Measurements from ENCODE around the gene MPG.
"Not testable (repeated sequence)": the region's sequence is repeated elsewhere in the genome, so short reads cannot be mapped to it uniquely, and the experiment has no call there.

MPG gene

DNA sequence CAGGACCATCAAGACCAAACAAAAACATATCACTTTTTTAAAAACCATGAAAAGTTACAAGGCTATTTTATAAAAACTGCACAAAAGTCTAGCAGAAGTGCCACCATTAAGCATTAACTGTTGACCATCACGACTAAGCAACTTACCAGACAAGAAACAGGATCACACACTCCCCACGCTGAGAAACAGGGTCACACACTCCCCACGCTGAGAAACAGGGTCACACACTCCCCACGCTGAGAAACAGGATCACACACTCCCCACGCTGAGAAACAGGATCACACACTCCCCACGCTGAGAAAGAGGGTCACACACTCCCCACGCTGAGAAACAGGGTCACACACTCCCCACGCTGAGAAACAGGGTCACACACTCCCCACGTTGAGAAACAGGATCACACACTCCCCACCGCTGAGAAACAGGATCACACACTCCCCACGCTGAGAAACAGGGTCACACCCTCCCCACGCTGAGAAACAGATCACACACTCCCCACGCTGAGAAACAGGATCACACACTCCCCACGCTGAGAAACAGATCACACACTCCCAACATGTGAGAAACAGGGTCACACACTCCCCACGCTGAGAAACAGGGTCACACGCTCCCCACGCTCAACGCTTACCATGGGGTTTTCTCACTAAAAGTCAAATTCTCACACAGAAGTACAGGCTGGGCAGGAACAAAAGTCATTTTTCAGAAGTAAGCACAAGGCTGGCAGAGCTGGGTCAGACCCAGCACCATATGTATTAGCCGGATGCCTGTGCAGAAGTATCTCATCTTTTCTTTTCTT, 45.7 kb downstream of the MPG start:
- H3K27me3 ChIP-seq (ENCODE audit: control insufficient read depth in 2 of 2, insufficient read depth in 2 of 2, low read length in 2 of 2); H3K27ac ChIP-seq (ENCODE audit: low read depth in 2 of 2, low read length in 2 of 2); H3K4me3 ChIP-seq (ENCODE audit: low read length in 2 of 2); H3K36me3 ChIP-seq (ENCODE audit: control insufficient read depth in 2 of 2, insufficient read depth in 2 of 2, low read length in 2 of 2); H3K4me1 ChIP-seq (ENCODE audit: control insufficient read depth in 2 of 2, insufficient read depth in 2 of 2, low read length in 2 of 2); H3K9me3 ChIP-seq (ENCODE audit: control insufficient read depth in 2 of 2, low read length in 2 of 2); H3K9ac ChIP-seq (ENCODE audit: low read depth in 1 of 2, low read length in 2 of 2): not testable (repeated sequence)

DNA sequence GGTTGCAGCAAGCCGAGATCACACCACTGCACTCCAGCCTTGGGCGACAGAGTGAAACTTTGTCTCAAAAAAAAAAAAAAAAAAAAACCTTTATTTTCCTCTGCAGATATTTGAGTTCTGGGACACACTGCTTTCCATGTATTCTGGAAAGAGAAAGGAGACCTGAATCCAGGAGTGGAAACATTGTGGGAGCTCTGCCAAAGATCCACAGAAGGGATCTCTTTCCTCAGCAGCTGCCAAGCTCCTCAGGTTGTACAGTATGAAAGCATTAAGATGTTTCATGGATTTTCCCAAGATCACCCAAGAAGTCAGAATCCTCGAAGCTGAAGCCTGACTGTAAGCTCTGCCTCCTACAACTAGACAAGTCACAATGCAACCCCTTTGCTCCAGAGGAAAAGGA, 47.0 kb downstream of the MPG start:
- no peak overlapping the region for H3K27ac ChIP-seq (ENCODE audit: low read depth in 2 of 2, low read length in 2 of 2)
- no peaks in the 10 kb centered on the region for H3K27me3 ChIP-seq (ENCODE audit: control insufficient read depth in 2 of 2, insufficient read depth in 2 of 2, low read length in 2 of 2)
- H3K4me1 ChIP-seq (ENCODE audit: control insufficient read depth in 2 of 2, insufficient read depth in 2 of 2, low read length in 2 of 2) = no peaks in the 10 kb centered on the region
- no peaks in the 10 kb centered on the region for H3K9me3 ChIP-seq (ENCODE audit: control insufficient read depth in 2 of 2, low read length in 2 of 2)
- H3K36me3 ChIP-seq (ENCODE audit: control insufficient read depth in 2 of 2, insufficient read depth in 2 of 2, low read length in 2 of 2) = no peaks in the 10 kb centered on the region
- no peak overlapping the region for H3K9ac ChIP-seq (ENCODE audit: low read depth in 1 of 2, low read length in 2 of 2)
- no peak overlapping the region for H3K4me3 ChIP-seq (ENCODE audit: low read length in 2 of 2)

DNA sequence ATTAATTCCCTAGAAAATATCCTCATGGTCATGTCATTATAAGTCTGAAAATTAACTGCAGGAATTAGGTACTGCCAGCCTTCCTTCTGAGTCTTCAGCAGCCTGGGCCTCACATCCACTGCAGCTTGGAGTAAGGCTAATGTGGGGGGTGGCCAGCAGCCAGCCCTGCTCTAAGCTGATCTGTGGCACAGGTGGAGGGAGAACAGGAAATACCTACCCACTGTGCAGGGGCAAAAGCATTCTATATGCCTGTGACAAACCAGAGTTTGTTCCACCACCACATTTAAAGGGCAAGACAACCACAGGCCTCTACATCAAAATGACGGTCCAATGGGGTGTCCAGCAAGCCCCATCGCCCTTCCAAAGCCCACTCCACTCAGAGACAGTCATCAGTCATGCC, 51.0 kb downstream of the MPG start:
- Histone ChIP-seq H3K9ac (ENCODE audit: low read depth in 1 of 2, low read length in 2 of 2) (no peak overlapping the region), H3K27me3 (ENCODE audit: control insufficient read depth in 2 of 2, insufficient read depth in 2 of 2, low read length in 2 of 2) (no peaks in the 10 kb centered on the region), H3K27ac (ENCODE audit: low read depth in 2 of 2, low read length in 2 of 2) (no peak overlapping the region), H3K4me3 (ENCODE audit: low read length in 2 of 2) (no peak overlapping the region), H3K4me1 (ENCODE audit: control insufficient read depth in 2 of 2, insufficient read depth in 2 of 2, low read length in 2 of 2) (no peaks in the 10 kb centered on the region), H3K9me3 (ENCODE audit: control insufficient read depth in 2 of 2, low read length in 2 of 2) (no peaks in the 10 kb centered on the region), H3K36me3 (ENCODE audit: control insufficient read depth in 2 of 2, insufficient read depth in 2 of 2, low read length in 2 of 2) (no peaks in the 10 kb centered on the region)

DNA sequence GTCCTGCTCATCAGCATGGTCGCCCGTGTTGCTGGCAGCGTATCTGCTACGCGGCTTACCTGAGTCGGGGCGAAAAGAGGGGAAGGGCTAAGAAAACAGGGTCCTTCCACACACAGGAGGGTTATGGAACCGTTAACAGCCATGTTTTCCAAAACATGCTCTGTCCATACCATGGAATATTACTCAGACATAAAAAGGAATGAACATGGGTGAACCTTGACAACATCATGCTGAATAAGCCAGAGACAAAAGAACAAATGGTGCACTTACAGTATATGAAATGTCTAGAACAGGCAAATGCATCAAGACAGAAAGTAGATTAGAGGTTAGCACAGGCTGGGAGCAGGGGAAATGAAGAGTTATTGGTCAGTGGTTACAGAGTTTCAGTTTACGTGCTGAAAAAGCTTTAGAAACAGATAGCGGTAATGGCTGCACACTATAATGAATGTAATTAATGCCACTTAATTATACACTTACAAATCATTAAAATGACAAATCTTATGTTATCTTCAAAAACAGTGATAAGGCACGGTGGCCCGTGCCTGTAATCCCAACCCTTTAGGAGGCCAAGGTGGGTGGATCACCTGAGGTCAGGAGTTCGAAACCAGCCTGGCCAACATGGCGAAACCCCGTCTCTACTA, 52.6 kb downstream of the MPG start:
- H3K36me3 ChIP-seq (ENCODE audit: control insufficient read depth in 2 of 2, insufficient read depth in 2 of 2, low read length in 2 of 2) = no peaks in the 10 kb centered on the region
- H3K9me3 ChIP-seq (ENCODE audit: control insufficient read depth in 2 of 2, low read length in 2 of 2) = no peaks in the 10 kb centered on the region
- no peak overlapping the region for H3K27ac ChIP-seq (ENCODE audit: low read depth in 2 of 2, low read length in 2 of 2)
- no peaks in the 10 kb centered on the region for H3K27me3 ChIP-seq (ENCODE audit: control insufficient read depth in 2 of 2, insufficient read depth in 2 of 2, low read length in 2 of 2)
- H3K4me1 ChIP-seq (ENCODE audit: control insufficient read depth in 2 of 2, insufficient read depth in 2 of 2, low read length in 2 of 2) = no peaks in the 10 kb centered on the region
- H3K4me3 ChIP-seq (ENCODE audit: low read length in 2 of 2) = no peak overlapping the region
- no peak overlapping the region for H3K9ac ChIP-seq (ENCODE audit: low read depth in 1 of 2, low read length in 2 of 2)

DNA sequence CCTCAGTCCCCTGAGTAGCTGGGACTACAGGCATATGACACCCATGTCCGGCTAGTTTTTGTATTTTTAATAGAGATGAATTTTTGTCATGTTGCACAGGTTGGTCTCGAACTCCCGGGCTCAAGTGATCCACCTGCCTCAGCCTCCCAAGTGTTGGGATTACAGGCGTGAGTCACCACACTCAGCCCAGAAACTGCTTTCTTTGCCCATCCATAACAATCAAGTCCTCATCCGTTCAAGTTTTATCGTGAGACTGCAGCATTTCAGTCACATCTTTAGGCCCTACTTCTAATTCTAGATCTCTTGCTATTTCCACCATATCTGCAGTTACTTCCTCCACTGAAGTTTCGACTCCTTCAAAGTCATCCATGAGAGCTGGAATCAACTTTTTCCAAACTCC, 54.1 kb downstream of the MPG start:
- no peaks in the 10 kb centered on the region for H3K4me1 ChIP-seq (ENCODE audit: control insufficient read depth in 2 of 2, insufficient read depth in 2 of 2, low read length in 2 of 2)
- H3K27ac ChIP-seq (ENCODE audit: low read depth in 2 of 2, low read length in 2 of 2) = no peak overlapping the region
- H3K27me3 ChIP-seq (ENCODE audit: control insufficient read depth in 2 of 2, insufficient read depth in 2 of 2, low read length in 2 of 2) = no peaks in the 10 kb centered on the region
- H3K9me3 ChIP-seq (ENCODE audit: control insufficient read depth in 2 of 2, low read length in 2 of 2) = no peaks in the 10 kb centered on the region
- no peak overlapping the region for H3K4me3 ChIP-seq (ENCODE audit: low read length in 2 of 2)
- H3K36me3 ChIP-seq (ENCODE audit: control insufficient read depth in 2 of 2, insufficient read depth in 2 of 2, low read length in 2 of 2) = no peaks in the 10 kb centered on the region
- H3K9ac ChIP-seq (ENCODE audit: low read depth in 1 of 2, low read length in 2 of 2) = no peak overlapping the region

DNA sequence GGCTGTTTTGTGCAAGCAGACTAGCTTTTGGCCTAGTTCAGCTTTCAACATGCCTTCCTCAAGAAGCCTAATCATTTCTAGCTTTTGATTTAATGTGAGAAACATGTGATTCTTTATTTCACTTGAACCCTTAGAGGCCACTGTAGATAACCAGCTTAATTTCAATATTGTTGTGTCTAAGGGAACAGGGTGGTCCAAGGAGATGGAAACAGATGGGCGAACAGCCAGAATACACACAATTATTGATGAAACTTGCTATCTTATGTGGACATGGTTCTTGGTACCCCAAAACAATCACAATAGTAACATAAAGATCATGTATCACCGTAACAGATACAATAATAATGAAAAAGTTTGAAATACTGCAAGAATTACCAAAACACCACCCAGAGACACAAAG, 55.7 kb downstream of the MPG start:
- H3K4me1 ChIP-seq (ENCODE audit: control insufficient read depth in 2 of 2, insufficient read depth in 2 of 2, low read length in 2 of 2) = peaks cover 0 to 6% of the 10 kb centered on the region in 2 donors
- no peaks in the 10 kb centered on the region for H3K27me3 ChIP-seq (ENCODE audit: control insufficient read depth in 2 of 2, insufficient read depth in 2 of 2, low read length in 2 of 2)
- no peak overlapping the region for H3K4me3 ChIP-seq (ENCODE audit: low read length in 2 of 2)
- no peaks in the 10 kb centered on the region for H3K9me3 ChIP-seq (ENCODE audit: control insufficient read depth in 2 of 2, low read length in 2 of 2)
- no peak overlapping the region for H3K9ac ChIP-seq (ENCODE audit: low read depth in 1 of 2, low read length in 2 of 2)
- no peaks in the 10 kb centered on the region for H3K36me3 ChIP-seq (ENCODE audit: control insufficient read depth in 2 of 2, insufficient read depth in 2 of 2, low read length in 2 of 2)
- H3K27ac ChIP-seq (ENCODE audit: low read depth in 2 of 2, low read length in 2 of 2) = no peak overlapping the region

Data from mucosa of rectum (tissue), 2 donors.